NCI-H2196 (cell line): ENCODE measurements around the gene C3orf38.
"Not testable (repeated sequence)": the region's sequence is repeated elsewhere in the genome, so short reads cannot be mapped to it uniquely, and the experiment has no call there.

Experiments used
- DNase-seq: peaks from one replicate; lab custom pipeline; 2025; ENCODE audit not compliant: unreplicated experiment; lab: John Stamatoyannopoulos, UW

C3orf38 gene

DNA sequence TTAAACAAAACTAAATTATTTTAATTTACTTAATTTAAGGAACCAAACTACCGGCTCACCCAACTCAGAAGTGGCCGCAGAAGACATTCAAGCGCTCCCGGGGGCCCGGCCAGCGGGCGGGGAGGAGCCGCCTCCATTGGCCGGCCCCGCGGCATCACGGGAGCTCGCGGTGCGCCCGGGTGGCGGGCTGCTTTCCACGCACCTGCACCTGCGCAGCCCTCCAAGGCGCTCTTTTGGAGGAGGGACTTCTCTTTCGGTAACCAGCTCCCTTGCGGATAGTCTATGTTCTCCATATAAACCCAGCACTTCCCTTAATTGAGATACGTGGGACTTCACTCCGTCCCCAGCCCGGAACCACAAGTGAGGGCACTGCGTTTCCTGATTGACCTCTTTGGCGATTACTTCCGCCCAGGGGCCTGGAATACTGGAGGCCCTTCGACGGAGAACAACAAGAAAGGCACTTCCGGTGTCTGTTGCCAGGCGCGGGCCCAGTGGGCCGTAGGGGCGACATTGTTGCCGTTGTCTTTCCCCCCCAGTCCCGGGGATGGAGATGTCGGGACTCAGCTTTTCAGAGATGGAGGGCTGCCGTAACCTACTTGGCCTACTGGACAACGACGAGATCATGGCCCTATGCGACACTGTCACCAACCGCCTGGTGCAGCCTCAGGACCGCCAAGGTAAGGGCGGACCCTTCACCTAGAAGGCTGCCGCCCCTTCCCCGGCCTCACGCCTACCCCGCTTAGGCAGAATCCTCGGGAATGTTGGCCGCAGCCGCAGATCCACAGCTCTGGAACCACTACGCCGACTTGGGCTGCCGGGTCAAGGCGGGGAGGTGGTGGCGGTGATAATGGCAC lies at the start of gene C3orf38:
TSS of gene C3orf38 (plus strand) at position 451 of the 854 bp plus-strand sequence. CDS start at position 545, 94 bp downstream.
- peak; percentile 71 for DNase-seq

DNA sequence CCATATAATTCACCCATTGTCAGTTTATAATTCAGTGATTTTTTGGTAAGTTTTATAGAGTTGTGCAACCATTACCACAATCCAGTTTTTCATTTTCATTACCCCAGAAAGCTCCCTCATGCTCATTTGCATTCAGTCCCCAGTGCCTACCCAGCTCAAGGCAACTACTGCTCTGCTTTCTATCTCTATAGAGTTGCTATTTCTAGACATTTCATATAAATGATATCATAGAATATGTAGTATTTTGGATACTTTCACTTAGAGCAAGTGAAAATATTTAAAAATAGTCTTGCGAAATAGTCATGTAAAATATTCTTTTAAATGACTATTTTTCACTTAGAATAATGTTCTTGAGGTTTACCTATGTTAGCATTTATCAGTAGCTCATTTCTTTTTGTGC lies 48.6 kb upstream of the C3orf38 start:
- no peak for DNase-seq

DNA sequence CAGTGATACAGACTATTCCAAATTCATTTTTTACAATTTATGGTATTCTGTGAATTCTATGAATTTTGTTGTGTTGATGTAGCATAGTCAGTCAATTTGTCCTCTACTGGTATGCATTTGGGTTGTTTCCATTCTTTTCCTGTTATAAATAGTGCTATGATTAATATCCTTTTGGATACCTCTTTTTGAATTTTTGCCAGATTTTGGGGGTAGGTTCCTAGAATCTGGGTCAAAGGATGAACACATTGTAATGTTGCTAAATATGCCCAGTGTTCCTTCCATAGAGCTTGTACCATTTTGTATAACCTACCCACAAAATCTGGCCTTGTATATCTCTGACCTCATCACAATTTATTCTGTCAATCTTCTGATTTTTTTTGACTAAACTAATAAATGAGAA lies 44.4 kb upstream of the C3orf38 start:
- no peak for DNase-seq

DNA sequence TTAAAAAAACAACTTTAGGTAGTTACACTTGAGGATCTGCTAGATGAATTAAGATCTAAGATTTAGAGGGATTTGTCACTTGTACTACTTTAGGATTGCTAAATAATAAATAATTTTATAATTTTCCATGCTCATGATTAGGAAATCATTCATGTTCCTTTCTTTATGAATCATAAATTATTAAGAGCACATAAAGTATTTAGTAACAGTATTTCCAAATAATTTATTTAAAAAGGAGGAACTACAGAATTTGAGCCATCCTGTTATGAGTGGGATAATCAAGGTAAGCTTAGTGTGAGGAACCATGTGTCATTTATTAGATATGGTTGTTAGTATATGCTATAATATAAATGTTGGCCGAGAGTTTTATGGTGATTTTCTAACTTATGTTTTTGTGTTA lies 37.5 kb upstream of the C3orf38 start:
- DNase-seq: no peak

DNA sequence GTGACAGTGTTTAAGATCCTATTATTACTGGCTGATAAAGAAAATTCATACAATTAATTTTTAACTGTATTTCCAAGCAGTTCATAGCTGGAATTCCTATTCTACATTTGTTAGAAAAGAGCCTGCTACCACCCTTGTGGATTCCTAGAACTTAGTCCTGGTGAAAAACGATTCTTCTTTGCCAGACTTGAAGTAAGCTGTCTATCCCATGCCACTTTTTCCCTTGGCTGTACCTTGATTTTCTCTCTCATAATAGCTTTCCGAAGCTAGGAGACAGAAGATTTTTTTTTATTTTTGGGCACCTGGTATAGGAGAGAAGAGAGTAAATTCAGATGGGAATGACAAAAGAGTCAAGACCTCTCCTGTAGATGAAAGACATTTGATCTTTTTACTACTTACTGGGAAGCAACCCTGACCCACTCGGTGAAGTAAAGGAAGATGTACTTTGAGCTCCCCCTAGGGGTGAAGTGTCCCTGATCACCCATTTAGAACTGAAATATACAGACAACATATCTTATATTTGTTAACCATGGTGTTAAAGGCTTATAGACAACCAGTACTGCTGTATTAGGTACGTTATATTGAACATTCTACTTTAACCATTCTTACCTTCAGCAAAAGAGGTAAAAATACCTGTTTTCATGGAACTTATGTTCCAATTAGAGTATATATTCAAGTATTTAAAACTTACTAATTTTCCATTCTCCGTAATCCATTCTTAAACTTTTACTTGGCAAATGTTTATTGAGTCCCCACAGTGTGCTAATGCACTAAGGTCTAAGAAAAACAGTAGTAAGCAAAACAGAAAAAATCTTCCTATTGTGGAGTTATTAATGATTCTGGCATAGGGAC lies 36.2 kb upstream of the C3orf38 start:
- peak; percentile 22 for DNase-seq

DNA sequence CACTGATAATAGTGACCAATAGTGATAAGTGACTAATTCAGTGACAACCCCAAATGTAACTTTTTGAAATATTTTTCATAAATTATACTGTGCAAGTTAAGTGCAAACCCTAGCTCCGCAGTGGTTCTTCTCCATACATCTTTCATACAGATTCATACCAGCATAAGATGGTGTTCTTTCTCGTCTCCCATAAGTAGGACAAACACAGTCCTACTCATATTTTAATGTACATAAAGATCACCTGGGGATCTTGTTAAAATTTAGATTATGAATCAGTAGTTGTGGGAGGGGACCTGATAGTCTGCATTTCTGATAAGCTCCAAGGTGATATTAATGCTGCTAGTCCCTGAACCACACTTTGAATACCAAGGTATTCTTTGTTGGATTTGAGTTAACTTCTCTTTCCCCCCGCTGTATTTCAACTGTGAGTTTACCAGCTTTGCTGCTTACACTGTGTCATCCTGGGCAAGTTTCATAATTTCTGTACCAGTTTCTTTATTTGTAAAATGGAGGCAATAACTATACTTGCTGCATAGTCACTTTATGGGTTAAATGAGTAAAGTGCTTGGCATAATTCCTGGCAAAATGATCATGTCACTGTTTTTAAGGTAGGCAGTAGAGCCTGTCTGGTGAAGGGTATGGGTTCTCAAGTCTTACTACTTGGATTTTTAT lies 34.7 kb upstream of the C3orf38 start:
- no peak for DNase-seq

DNA sequence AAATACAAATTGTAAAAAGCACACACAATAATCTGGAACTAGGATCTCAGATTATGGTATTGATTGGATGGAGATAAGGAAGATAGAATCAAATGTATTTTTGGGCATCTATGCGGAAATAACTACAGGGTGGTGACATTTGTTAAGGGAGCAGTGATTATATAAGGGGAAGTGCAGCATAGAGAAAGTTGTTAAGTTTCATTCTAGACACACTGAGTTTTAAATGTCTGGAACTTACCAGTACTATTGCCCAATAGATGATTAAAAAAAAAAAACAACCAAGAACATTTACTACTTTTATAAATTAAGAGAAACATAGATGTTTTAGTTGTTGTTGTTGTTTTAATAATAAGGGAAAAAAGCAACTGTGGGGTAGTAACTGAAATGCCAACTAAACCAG lies 32.1 kb upstream of the C3orf38 start:
- DNase-seq: no peak

DNA sequence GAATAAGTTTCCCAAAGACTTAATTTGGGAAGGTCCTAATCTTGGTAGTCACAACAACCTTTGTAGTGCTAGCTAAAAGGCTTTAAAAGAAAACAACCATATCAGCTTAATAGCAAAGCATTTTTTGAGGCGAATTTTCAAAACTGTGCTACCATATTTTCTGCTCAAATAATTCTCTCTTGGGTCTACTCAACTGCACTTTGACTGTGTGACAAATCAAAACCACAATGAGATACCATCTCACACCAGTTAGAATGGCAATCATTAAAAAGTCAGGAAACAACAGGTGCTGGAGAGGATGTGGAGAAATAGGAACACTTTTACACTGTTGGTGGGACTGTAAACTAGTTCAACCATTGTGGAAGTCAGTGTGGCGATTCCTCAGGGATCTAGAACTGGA lies 31.2 kb upstream of the C3orf38 start:
- not testable (repeated sequence) for DNase-seq

DNA sequence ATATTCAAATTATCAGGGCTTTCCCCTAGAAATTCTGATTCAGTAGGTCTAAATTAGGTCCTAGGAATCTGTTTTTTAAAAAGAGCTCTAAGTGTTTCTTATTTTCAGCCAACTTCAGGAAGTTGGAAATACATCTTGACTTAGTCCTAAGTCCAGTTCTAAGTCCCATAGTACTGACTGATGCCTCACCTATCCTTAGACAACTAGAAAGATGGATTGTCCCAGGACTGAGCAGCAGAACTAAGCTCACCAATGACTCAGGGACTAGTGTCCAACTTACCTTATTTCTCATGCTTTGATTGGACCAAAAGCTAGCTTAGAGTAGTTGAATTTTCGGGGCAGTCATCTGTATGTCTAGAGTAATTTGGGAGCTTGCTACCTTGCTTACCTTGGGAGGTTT lies 26.2 kb upstream of the C3orf38 start:
- no peak for DNase-seq

DNA sequence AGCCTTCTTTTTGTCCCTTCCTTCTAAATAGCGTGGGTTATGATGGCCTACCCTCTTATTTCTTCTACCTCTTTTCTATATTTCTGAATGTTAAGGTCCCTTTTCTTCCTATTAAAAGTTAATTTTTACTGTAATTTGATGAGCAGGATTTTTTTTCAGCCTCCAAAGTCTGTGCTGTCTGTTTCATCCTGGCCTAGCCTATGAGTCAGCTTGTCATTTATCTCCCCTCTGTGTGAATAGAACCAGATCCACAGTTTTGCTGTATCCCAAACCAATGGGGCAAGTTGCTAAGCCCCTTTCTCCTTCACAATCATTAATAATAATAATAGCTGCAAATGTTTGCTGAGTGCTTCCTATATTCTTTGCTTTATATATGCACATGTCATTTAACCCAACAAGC lies 18.1 kb upstream of the C3orf38 start:
- no peak for DNase-seq

DNA sequence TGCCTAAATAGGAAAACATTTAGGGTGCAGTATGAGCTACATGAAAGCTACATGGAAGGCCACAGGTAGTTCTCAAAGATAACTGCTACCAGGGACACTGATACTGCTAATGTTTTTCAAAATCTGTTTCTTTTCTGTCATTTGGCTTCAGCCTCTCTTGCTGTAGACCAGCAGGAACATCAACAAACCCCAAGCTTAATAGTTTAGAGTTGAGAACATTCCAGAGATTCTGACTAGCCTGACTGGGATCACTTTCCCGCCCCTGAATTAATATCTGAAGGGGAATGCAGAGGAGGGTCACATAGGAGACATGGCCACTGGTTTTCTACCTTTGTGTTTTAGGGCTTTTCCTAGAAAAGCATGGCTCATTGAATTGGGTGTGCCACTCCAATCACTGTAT lies 16.9 kb upstream of the C3orf38 start:
- no peak for DNase-seq

DNA sequence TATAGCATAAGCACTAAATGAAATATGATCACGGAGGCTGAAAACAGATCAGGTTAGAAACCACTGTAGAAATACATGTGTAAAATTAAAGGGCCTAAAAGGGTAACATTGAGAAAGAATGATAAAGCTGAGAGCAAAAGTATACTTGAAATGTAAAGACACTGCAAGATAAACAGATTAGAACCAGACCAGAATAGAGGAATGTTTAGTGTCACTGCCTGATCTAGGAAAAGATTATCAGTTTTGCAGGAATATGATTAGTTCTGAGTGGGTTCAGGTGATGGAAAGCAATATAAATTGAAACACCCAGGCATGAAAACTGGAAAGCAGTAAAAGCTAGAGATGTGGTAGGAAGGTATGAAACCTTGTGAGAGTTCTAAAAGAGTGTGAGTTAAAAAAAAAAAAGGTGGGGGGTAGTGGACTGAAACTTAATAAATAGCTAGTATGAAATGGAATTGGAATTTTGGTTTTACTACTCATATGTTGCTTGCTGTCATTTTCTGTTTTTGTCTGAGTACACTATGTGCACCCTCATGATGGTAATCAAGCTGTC lies 16.0 kb upstream of the C3orf38 start:
- DNase-seq: no peak

DNA sequence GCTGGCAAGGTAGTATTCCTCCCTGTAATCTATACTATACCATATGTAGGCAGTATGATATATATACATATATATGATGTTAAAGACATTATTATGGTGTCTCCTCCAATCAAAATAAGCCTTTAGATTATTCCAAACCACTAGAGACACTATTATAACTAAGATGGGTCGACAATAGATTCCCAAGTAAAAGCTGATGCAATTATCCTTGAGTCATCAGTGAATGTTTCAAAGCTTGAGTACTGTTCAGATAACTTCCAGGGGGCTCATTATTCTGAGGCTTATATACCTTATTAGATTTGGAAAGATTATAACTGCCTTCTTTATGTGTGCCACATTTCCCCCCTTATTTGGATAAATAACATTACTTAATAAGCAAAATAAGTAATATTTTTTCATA lies 11.9 kb upstream of the C3orf38 start:
- DNase-seq: no peak

DNA sequence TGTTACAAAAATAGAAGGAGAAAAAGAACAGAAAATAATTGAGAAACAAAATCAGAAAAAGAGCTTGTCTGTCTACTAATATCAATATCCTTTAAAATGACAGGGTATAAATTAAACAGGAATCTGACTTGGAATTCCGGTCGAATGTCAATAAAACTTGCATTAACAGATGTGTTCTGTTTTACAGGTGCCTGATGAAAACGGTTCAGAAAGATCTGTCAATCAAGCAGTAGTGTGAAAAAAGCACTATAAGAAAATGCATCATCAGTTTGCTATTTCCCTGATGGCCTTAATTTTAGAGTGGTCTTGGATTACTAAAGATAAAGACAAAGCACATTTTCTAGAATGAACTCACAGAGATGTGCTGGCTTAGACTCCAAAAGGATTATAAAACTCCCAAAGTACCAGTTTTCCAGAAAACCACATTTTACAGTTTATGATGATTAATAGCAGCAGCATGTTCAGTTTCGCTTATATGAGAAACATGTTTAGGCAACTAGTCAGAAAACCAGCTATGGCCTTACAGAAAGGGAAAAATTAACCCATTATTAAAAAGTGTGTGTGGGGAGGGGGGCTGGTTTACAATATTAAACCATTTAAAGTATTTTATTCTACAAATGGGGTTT lies 8.2 kb upstream of the C3orf38 start:
- DNase-seq: no peak

DNA sequence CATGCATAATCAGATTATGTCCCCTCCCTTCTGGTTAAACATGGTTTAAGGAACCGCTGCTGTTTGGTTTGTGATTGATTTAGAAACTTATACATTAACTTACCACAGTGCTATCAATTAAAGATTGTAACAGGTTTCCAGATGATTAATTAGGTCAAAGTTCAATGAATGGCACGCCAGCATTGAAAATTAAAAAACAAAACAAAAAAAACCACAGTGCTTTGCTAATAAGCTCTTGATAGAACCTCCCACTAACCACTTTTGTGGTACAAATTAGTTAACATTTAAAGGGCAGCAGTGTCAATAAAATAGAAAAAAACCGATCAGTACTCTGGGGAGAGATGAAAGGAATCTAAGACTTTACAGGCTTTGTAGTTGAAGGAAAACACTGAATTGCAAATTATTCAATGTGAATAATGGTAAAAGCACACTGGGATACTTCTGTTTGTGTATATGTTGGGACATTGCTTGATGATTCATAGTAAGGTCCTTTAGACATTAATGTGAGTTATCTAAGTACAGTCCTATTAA lies 7.6 kb upstream of the C3orf38 start:
- DNase-seq: no peak

DNA sequence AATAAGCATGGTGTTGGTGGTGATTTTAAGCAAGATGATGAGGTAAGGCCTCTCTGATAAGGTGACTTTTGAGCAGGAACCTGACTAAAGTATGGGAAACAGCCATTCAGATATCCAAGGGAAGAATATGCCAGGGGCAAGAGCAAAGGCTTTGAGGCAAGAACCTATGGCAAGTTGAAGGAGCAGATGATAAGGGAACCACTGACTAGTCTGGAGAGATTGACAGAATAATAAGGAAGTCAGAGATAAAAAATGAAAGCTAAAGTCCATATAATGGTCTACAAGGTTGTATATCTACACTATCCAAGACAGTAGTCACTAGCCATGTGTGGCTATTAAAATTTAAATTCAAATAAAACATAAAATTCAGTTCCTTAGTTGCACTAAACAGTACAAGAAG lies 2.5 kb upstream of the C3orf38 start:
- DNase-seq: no peak

DNA sequence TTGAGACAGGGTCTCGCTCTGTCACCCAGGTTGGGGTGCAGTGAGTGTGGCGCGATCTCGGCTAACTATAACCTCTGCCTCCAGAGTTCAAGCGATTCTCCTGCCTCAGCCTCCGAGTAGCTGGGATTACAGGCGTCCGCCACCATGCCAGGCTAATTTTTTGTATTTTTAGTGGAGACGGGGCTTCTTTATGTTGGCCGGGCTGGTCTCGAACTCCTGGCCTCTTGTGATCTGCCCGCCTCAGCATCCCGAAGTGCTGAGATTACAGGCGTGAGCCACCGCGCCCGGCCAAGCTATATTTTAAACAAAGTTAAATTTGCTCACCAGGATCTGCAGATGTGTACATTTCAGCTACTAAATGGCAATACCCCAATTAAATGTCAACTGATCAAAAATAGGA lies 1.1 kb upstream of the C3orf38 start:
- DNase-seq: no peak

DNA sequence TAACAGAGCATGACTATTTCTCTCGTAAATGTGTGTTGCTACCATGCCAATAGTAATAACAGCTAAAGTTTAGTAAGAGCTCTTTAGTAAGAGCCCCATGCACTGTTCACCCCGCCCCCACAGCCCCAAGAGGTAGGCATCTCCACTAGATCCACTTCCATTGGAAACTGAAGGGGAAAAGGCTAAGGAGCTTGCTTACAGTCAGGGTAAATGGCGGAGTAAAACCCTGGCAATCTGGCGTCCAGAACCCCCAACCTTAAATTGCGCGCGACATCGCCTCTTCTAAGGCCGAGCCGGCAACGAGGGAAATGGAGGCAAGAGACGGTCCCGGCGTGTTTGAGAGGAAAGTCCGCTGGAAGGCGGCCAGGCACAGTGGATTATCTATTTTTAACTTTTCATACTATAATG lies 654 bp upstream of the C3orf38 start:
- peak; percentile 36 for DNase-seq

DNA sequence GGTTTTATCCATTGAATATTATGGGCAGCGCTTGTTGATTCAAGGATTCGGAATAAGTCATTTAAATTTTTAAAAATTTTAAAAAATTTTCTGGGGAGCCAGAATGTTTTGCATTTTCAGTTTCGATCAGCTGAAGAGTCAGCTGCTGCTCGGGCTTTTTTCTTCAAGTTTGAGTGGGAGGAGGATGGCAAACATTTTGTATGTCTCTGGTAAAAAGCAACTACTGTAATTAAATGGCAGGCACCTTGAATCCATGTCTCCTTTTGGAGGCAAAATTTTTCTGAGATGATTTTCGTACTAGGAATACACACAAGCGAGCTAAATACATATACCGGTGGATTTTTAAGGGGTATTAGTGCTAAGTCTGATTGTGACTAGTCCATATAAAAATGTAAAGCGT lies 612 bp downstream of the C3orf38 start:
- DNase-seq: no peak

DNA sequence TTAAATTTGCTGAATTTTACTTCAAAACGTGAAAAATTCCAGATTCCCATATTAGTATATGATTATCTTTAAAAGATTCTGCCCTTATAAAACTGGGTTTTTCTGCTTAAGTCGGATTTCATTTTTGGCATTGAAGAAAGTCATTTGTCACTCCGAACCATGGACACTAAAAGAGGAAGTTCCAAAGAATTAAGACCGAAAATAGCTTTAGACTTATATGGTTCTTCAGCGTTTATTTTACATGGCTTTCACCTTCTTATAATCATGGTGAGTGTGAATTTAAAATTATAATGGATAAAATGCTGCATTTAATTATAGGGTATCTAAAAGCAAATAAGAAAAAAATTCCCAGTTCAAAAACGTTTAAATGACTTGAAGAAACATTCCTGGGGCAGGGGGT lies 1.0 kb downstream of the C3orf38 start:
- no peak for DNase-seq

DNA sequence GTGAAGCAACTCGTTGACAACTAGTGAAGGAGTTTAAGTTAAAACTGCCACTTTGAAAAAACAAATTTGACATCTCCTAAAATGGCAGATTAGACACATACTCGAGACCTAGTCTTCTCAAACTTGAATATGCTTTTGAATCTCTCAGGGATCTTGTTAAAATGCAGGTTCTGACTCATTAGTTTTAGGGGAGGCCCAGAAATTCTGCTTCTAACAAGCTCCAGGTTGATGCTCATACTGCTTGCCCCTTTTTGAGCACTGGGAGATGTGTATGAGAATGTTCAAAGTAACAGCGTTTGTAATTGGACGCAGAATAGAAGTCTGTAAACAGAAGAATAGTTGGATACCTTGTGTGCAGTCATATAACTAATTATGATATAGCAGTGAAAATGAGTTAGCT lies 1.6 kb downstream of the C3orf38 start:
- DNase-seq: no peak
